Fibroblast of skin of abdomen (primary cell): ENCODE measurements around the gene SLC36A3. TPM values are rescaled to one million over a fixed set of nuclear protein-coding genes. Genes with fewer than 3 reads are reported as not detected.
"Not testable (repeated sequence)": the region's sequence is repeated elsewhere in the genome, so short reads cannot be mapped to it uniquely, and the experiment has no call there.

Experiments
- DNase-seq: peaks from one replicate; pipeline ENCODE4 v3.0.0-alpha.2; 2013
- polyA plus RNA-seq, 2 experiments: library from polyadenylated mRNA; unstranded; fragments of 120-200 nt; gene quantifications; one replicate each; pipeline ENCODE4 v1.2.1, GENCODE V29; 2013; ENCODE audit not compliant: insufficient read length in 2 of 2

Gene SLC36A3
- not detected for polyA plus RNA-seq (2013, experiment 1 of 2; ENCODE audit: insufficient read length)
- not detected for polyA plus RNA-seq (2013, experiment 2 of 2; ENCODE audit: insufficient read length)

DNA sequence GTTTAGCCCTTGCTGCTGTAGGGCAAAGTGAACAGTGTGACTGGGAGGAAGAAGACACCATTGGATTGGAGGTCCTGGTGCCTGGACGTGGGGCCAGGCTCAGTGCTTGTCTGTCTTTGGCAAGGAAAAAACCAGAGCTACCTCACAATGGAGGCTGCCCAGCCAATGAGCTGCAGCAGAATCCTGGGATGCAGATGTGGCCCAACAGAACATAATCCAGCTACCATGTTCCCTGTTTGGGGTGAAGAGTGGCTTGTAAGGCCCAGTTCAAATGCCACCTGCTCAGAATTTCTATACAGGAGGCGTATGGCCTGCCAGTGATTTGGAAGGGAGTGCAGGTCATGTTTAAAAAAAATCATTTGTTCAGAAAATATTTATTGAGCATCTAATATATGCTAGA lies at the start of gene SLC36A3:
TSS of gene SLC36A3 (minus strand) at position 101 of the 400 bp plus-strand sequence. CDS start 412 bp downstream, outside the sequence.
- no peak for DNase-seq

DNA sequence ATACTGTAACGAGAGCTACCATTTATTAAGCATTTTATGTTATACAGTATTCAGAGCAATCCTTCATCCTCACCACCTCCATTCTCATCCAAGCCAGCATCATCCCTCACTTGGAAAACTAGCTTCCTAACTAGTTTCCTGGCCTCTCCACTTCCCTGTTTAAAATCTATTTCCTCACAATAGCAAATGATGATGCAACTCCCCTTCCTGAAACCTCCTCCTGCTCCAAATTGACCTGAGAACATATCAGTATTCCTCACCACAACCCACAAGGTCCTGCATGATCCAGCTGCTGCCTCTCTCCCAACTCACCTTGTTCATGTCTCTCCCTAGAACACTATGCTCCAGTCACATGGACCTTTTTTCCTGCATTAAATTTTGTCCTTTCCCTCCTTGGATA lies 48.1 kb upstream of the SLC36A3 start:
- DNase-seq: no peak

DNA sequence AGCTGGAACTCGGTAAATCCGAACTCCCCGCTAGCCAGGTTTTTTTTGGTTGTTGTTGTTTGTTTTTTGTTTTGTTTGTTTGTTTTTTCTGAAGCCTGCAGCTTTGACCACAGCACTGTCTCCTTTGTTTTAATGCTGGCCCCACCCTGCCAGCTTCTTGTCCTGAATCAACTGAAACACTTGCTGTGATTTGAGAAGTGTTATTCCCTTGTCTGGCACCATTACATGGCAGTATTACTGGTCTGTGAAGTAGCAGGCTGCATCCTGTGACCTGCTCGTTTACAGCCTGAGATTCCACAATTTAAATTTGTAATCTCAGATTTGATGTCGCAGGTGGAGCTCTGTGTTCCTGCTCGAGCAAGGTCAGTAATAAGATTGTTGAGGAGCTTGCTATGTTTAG lies 45.2 kb upstream of the SLC36A3 start:
- DNase-seq: no peak

DNA sequence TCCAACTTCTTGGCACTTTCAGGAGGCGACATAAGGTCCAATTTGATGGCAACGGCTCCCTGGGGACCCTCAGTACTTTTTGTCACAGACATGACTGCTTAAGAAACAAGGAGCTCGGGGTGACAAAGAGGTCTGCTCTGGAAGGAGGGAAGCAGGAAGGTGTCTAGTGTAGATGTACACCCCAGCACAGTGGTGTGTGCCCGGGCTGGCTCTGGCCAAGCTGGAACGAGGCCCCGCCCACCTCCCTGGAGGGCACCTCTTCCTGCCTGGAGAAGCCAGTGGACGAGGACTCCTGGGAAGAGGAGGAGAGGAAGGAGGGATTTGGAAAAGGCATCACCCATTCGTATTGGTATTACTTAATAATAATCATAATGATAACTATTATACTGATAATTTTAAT lies 43.8 kb upstream of the SLC36A3 start, which contains the start of gene SLC36A2:
TSS of gene SLC36A2 (minus strand) at position 191 of the 400 bp plus-strand sequence. CDS start at position 92, 99 bp downstream.
- no peak for DNase-seq

DNA sequence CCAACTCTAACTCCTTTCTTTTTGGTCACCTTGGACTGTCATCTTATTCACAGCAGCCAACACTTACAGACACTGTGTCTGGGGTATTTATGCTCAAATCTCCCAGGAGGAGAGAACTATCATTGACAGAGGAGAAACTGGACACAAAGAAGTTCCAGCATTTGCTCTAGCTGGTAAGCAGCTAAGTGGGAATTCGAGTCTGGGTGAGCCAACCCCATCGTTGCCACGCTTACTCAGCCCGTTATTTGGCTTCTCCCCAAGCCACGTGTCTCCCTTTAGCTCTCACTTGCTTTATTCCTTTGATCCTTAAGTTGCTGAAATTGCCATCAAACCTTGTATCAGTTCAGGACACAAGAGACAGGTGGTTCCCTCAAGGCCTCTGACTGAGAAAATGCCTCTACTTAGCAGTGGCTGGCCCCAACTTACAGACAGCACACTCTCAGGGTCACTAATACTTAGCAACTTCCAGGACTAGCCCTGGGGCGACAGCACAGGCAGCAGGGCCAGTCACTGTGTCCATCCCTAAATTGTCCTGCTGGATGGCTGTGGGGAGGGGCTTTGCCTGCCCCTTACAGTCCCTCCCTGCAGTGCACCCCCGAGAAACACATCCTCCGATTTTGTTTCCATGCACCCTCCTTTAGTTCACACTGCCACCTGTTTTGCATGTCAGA lies 42.4 kb upstream of the SLC36A3 start:
- peak; percentile 7 for DNase-seq

DNA sequence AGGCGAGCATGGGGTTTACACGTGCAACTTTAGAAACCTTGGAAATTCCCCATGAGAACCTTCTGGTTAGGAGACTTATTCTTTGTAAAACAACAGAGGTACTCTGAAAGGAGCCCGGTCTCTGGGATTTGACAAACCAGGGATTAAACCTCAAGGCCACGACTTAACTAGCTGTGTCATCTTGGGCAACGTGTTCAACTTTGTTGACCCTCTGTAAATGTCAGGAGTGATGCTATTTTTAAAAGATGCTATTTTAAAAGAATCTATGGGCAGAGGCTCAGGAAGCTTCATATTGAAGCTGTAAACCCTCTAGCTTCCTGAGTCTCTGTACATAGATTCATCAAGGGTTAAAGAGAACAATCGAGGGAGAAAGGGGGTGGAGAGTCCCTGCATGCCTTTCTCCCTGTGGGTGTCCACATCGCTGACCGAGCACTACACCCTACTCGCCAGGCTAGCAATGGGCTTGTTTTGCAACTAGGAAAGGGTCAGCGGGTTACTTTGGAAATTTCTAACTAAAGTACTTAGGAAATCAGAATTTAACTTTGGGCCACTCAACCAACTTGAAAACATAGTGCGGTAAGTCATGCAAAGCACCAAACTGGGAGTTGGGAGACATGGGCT lies 41.7 kb upstream of the SLC36A3 start:
- no peak for DNase-seq

DNA sequence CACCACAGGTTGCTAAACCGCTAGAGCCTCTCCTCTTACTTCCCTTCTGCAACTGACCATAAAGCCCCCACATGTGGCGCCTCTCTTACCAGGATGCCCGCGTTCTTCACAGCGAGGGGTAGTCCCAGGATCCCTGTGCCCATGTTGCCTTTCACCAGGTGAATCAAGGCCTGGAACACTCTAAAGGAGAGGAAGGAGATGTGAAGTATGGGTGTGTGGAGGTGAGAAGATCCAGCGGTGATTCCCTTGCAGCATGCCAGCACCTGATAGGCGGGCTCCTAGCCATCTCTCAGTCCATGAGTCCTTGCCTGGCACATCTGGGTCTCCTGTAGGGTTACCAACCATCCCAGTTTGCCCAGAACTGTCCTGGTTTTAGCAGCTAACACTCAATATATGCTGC lies 40.5 kb upstream of the SLC36A3 start:
- DNase-seq: no peak

DNA sequence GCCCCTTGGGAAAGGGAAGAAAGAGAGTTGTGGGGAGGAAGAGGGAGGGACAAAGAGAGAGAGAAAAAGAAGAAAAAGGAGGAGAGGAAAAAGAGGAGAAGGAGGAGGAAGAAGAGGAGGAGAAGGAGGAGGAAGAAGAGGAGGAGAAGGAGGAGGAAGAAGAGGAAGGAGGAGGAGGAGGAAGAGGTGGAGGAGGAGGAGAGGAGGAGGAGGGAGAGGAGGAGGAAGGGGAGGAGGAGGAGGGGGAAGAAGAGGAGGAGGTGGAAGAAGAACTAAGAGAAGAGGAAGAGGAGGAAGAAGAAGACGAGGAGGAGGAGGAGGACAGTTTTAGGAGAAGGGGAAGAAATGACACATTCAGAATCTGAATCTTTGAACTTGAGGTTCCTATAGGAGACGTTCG lies 36.4 kb upstream of the SLC36A3 start:
- no peak for DNase-seq

DNA sequence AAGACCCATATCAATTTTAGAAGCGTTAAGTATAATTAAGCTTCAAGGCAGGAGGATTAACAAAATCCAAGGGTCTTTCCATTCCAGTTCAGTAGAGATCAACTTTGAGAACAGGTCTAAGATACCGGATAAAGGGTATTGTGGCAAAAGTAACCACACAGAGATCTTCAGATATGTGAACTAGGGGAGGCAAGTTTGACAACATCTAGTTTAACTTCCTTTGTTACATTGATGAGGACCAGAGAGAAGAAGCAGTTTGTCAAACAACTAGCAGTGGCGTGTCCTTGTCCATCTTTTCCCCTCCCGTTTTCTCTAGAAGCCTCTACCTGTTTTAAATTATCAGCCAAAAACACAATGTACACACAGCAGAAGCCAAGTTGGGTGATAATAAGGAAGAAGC lies 35.2 kb upstream of the SLC36A3 start:
- DNase-seq: no peak

DNA sequence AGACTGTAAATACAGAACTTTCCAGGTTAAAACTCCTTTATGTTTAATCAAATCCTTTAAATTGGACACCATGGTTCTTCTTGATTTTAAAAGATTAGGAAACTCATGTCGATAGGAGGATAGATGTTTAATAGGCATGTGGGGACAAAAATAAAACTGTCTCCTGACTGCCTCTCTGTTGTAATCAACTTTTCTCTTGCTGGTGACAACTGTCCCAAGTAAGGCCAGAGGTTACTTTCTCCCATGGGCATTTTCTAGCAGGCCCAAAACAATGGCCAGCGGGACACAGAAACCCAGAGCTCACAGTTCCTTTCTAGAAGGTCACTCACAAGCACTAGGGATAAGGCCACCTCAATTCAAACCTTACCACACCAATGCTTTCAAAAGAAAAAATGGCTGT lies 29.3 kb upstream of the SLC36A3 start:
- no peak for DNase-seq

DNA sequence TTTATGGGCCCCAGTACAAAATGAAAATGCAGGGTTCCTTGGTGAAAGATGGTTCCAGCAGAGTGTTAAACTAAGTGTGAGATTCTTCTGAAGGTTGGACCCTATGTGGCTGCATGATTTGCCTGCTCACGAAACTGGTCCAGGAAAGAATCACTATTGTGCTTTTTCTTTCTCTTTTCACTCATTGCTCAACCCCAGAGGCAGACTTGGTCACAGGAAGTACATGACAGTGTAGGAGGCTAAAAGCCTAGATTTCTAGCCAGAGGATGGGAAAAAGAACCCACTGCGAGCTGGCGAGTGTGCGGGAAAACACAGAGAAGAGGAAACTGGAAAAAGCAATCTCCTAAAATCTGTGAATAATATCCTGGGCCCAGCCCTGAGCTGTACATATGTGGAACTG lies 25.2 kb upstream of the SLC36A3 start:
- no peak for DNase-seq

DNA sequence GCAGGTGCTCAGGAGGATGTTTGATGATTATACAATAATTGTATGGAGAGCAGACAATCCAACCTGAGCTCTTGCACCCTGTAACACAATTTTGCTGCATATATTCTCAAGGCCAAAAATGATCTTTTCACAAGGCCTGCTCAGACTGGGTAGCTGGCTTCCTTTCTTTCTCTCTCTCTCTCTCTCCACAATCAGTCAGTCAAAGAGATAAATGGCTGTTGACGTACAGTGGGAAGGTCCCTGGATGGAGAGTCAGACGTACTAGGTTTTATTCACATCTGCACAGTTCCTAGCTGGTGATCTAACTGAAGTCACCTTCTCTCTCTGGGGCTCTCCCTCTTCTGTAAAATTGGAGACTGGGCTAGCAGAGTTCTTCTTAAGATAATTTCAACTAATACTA lies 24.0 kb upstream of the SLC36A3 start:
- no peak for DNase-seq

DNA sequence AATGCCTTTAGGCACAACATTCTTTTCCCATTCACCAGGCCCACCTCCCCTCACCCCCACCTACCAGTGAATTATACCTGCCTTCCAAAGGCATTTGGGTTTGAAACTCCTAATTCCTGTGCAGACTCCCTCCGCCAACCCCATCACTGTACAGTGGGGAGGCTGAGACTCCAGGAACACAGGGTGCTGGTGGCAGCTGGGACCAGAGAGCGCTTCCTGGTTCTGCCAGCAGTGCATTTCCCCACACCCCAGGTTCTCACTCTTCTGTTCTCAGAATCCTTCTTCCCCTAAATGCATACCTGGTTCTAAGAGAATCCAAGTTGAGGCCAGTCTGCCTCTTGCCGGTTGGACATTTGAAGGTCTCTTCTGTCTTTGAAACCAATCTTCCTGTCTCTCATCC lies 22.7 kb upstream of the SLC36A3 start:
- DNase-seq: no peak

DNA sequence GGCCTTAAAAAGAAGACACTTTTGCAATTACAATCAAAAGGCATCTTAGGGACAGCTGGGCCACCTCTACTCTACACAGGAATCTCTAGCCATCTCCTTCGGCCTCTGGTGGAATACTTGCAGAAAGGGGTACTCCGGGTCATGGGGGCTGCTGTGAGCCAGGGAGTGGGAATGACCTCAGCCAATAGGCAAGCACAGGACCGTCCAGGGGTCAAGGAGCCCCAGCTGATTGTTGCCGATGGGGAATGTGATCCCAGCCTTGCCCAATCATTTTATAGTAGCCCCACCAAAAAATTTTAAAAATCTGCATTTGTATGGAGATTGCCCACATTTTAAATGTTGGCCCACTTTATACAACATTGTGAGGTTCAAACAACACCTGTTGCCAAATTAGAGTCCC lies 16.9 kb upstream of the SLC36A3 start:
- DNase-seq: no peak

DNA sequence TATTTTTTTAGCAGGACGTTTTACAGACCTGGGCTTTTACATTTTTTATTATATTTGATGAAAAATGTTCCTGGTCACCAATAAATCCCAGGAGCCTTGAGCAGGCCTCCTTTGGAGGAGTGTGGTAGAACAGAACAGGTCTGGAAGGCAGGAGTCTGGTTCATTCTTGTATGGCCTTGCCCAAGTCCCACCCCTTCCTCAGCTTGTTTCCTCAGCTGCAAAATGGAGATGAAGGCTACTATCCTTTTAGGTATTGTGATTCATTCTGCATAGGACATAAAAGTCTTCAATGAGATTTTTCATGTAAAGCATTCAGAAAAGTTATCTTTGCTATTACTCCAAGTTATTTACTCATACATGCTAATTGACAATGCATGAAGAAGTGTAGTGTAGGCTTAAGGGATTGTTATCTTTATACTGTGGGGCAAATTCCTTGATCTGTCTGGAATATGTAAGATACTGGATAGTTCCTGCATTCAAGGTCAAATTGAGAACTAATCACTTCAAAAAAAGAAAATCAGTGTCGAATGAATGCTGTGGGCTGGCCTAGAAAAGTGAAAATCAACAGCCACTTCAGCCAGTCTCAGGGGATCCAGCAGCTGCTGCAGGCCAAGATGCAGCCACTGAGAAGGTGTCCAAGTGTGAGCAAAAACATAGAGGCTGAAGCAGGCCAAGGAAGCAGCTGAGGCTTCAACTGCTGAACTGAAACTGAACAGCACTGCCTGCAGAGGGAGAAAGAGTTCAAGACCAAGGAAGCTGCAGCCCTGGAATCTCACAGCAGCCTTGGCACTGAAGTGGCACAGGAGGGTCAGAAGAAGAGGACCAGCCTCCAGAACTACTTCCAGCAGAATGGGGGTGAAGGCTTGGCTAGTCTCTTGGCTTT lies 15.5 kb upstream of the SLC36A3 start:
- DNase-seq: no peak

DNA sequence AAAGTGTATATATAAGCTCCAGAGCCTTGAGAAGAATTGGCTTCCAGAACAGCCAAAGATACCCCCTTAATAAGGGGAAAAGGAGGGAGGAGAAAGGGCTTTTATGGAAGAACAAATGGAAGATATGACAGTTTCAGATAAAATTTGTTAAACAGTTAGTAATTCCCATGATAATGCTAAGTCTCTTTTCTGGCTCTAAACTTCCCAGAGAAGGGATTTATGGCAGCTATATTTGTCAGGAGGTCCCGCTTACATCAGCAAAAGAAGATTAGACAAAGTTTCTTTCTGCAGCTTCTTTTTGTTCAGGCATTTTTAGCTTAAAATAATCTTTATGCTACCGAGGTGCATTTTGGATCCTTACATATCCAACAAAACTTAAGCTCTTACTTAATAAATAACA lies 14.3 kb upstream of the SLC36A3 start:
- DNase-seq: no peak

DNA sequence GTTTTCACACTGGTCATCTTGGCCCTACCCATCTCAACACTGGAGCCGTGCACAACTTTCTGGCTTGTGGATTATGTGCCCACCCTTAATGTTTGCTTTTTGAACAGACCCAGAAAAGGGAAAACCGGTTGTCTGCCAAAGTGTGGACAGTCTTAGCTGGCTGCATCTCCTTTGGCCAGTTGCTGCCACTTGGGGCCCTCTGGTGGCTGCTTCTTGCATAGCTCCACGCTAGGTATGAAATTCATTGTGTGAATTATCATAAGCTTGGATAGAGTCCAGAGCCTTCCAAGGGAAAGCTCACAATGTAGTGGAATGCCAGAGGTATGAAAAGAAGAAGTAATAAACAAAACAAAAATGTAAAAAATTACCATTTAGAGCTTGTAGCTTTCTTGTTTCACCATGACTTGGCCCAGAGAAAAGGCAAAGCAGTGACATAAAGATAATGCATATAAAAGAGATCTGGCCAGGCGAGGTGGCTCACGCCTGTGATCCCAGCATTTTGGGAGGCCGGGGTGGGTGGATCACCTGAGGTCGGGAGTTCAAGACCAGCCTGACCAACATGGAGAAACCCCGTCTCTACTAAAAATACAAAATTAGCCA lies 12.5 kb upstream of the SLC36A3 start:
- DNase-seq: peak; percentile 45

DNA sequence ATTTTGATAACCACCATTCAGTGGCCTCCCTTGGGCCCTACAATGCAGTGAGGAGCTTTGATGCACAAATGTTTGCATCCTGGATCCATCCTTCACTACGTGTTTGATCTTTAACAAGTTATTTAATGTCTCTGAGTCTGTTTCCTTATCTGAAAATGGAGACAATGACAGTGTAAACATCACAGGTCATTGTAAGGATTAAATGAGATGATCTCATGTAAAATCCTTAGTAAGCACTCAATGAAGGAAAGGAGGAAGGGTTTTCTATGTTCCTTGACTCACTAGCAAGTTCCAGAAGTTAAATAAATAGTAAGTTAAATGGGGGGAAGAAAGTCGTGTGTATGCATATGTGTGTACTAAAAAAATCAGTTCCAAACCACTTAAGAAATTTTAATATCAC lies 9.8 kb upstream of the SLC36A3 start:
- DNase-seq: no peak

DNA sequence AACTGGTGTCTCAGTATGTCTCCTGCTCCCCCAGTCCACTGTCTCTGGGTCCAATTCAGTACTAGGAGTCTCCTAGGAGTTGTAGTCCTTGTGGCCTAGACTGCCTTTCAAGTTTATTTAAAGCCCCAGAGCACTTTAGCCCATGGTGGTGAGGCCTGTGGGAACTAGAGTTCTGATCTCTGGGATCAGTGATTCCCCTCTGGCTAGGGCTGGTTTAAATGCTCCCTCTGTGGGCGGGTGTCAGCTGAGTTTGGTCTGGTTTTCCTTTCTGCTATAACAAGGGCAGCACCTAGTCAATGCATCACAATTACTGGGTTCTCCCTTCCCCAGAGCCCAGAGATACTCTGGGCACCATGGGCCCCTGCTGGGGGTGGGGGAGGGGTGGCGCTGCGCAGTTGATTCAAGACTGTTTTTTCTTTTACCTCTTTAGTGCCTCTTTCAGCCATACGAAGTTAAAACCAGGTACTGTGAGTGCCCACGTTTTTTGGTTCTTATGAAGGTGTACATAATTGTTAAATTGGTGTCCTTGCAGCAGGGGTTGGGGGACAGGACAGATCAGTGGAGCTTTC lies 9.3 kb upstream of the SLC36A3 start:
- DNase-seq: no peak

DNA sequence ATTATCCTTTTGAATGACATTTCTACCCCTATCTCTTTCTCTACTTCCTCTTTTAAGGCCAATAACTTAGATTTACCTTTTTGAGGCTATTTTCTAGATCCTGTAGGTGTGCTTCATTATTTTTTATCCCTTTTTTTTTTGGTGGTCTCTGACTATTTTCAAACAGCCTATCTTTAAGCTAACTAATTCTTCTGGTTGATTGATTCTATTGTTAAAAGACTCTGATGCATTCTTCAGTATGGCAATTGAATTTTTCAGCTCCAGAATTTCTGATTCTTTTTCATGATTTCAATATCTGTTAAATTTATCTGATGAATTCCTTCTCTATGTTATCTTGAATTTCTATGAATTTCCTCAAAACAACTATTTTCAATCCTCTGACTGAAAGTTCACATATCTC lies 7.4 kb upstream of the SLC36A3 start:
- DNase-seq: no peak

DNA sequence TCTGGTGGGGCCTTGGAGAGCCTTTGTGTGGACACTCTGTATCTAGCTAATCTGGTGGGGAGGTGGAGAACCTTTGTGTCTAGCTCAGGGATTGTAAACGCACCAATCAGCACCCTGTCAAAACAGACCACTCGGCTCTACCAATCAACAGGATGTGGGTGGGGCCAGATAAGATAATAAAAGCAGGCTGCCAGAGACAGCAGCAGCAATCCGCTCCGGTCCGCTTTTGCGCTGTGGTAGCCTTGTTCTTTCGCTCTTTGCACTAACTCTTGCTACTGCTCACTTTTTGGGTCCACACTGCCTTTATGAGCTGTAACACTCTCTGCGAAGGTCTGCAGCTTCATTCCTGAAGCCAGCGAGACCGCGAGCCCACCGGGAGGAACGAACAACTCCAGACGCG lies 6.3 kb upstream of the SLC36A3 start:
- DNase-seq: not testable (repeated sequence)

DNA sequence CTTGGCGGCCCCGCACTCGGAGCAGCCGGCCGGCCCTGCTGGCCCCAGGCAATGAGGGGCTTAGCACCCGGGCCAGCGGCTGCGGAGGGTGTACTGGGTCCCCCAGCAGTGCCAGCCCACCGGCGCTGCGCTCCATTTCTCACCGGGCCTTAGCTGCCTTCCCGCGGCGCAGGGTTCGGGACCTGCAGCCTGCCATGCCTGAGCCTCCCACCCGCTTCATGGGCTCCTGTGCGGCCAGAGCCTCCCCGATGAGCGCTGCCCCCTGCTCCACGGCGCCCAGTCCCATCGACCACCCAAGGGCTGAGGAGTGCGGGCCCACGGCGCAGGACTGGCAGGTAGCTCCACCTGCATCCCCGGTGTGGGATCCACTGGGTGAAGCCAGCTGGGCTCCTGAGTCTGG lies 5.7 kb upstream of the SLC36A3 start:
- not testable (repeated sequence) for DNase-seq
